Keratinocyte (primary cell): ENCODE results near the gene NPNT.

ENCODE experiments used
- CTCF ChIP-seq, 3 experiments: IDR thresholded peaks in 1 of 3; conservative IDR thresholded peaks in 1 of 3; optimal IDR thresholded peaks in 1 of 3; 2 replicates in 2 of 3; 3 replicates in 1 of 3; pipeline versions ENCODE3 to v1.5.1; 2011; ENCODE audit warnings: low read length in 3 of 3, mild to moderate bottlenecking in 3 of 3, moderate library complexity in 2 of 3, control low read depth in 1 of 3, inconsistent platforms in 1 of 3; ENCODE audit not compliant: insufficient read depth in 2 of 3; ENCODE audit errors: extremely low read depth in 1 of 3
- EZH2 ChIP-seq: IDR thresholded peaks from one replicate; pipeline ENCODE4 v1.6.1; 2012; ENCODE audit warnings: inconsistent platforms, mild to moderate bottlenecking, low read length, moderate library complexity

- TF ChIP-seq CTCF (optimal IDR thresholded peaks at IDR 0.05 in 1 of 3, IDR thresholded peaks at IDR 0.05 in 1 of 3, conservative IDR thresholded peaks at IDR 0.05 in 1 of 3; ENCODE audit: extremely low read depth in 1 of 3, insufficient read depth in 2 of 3, low read length in 3 of 3) (no peak), EZH2 (no peak)
Measured at GRCh38 chr4:105851196-105851595, 44.1 kb upstream of the NPNT start.
